ENCODE measurements around the gene RPS13.

DNA sequence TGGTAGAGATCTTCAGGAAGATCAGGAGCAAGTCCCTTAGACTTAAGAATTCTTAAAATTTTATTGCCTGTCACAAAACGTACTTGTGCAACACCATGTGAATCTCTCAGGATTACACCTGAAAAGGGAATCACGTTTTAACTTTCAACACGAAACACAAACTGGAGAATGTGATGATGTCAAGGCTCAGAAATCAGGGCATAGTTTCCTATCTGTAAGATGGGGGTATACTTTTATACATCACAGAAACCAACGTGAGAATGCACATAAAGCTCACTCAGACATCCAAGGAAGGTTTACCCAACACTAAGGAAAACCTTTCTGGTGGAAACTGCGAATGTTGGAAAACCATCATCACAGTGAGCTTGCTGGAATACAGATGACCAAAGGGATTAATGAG is 2.0 kb downstream of the RPS13 start:
- no peak for TF ChIP-seq POLR2A (IDR thresholded peaks at IDR 0.05)
- TF ChIP-seq, protein P1, sequence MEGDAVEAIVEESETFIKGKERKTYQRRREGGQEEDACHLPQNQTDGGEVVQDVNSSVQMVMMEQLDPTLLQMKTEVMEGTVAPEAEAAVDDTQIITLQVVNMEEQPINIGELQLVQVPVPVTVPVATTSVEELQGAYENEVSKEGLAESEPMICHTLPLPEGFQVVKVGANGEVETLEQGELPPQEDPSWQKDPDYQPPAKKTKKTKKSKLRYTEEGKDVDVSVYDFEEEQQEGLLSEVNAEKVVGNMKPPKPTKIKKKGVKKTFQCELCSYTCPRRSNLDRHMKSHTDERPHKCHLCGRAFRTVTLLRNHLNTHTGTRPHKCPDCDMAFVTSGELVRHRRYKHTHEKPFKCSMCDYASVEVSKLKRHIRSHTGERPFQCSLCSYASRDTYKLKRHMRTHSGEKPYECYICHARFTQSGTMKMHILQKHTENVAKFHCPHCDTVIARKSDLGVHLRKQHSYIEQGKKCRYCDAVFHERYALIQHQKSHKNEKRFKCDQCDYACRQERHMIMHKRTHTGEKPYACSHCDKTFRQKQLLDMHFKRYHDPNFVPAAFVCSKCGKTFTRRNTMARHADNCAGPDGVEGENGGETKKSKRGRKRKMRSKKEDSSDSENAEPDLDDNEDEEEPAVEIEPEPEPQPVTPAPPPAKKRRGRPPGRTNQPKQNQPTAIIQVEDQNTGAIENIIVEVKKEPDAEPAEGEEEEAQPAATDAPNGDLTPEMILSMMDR (IDR thresholded peaks at IDR 0.05) = no peak
